K562 (cell line): ENCODE data around the gene SDHC. TPM values are rescaled to one million over a fixed set of nuclear protein-coding genes. Genes with fewer than 3 reads are reported as not detected.
"Not testable (repeated sequence)": the region's sequence is repeated elsewhere in the genome, so short reads cannot be mapped to it uniquely, and the experiment has no call there.

Experiments used
- ATAC-seq: fragments of 200-7000 bp; cut with Tn5 transposase; 3 replicates; pipeline ENCODE4 v1.9.1; 2020; ENCODE audit warnings: moderate library complexity
- BruUV-seq: library from RNA; stranded (reverse); fragments of 400-500 nt; replicated peaks from 2 replicates; lab custom pipeline; 2021; lab: Mats Ljungman, UMichigan
- CTCF ChIA-PET: fragments of 300-600 bp; formaldehyde crosslinking; extraction: SDS; loops from one replicate; lab custom pipeline; 2021; ENCODE audit warnings: low intra/inter-chr PET ratio; lab: Yijun Ruan, JAX
- POLR2A ChIA-PET: fragments of 300-600, 350-650 bp; sonication (Branson Sonifier 250); formaldehyde crosslinking; extraction: SDS; loops from one replicate; lab custom pipeline; 2021; ENCODE audit warnings: antibody characterized with exemption, inconsistent platforms; lab: Yijun Ruan, JAX
- DNase-seq, 4 experiments: peaks; one replicate each; pipeline versions ENCODE4 v3.0.0 to v3.0.0-alpha.2; 2011 to 2018; ENCODE audit warnings: low spot score in 3 of 4, mixed read lengths in 3 of 4; ENCODE audit errors: extremely low read depth in 1 of 4
- FAIRE-seq: peaks from 2 replicates; lab custom pipeline; 2011; peaks lifted over from hg19 to GRCh38; lab: Jason Lieb, UNC
- H2AFZ ChIP-seq: 2 replicates; pipeline ENCODE4 v1.6.0; 2011; ENCODE audit warnings: low read depth, low read length, control low read depth, inconsistent platforms
- H3K27ac ChIP-seq: fragments of 200-600 bp; 3 replicates; pipeline ENCODE4 v1.8.0; 2011; ENCODE audit warnings: low read depth, mild to moderate bottlenecking, control low read depth, inconsistent platforms, low read length, moderate library complexity, mixed read lengths; ENCODE audit errors: extremely low read depth
- H3K27me3 ChIP-seq, 2 experiments: fragments of 300-600 bp in 1 of 2; 2 replicates in 1 of 2; 3 replicates in 1 of 2; pipeline versions ENCODE4 v1.6.0 to v1.8.0; 2011; ENCODE audit warnings: inconsistent platforms in 2 of 2, low read length in 2 of 2, mild to moderate bottlenecking in 1 of 2, mixed read lengths in 1 of 2, moderate library complexity in 1 of 2; ENCODE audit not compliant: control insufficient read depth in 2 of 2, insufficient read depth in 2 of 2
- H3K36me3 ChIP-seq: fragments of 300-600 bp; 3 replicates; pipeline ENCODE4 v1.8.0; 2011; ENCODE audit warnings: mild to moderate bottlenecking, low read length, inconsistent platforms; ENCODE audit not compliant: control insufficient read depth, insufficient read depth
- H3K4me1 ChIP-seq, 2 experiments: fragments of 200-600 bp in 1 of 2; replicated peaks in 1 of 2; 2 replicates in 1 of 2; 3 replicates in 1 of 2; pipeline versions ENCODE4 v1.5.1 to v1.8.0; 2011; ENCODE audit warnings: inconsistent platforms in 2 of 2, low read length in 2 of 2, mild to moderate bottlenecking in 1 of 2, mixed read lengths in 1 of 2, moderate library complexity in 1 of 2; ENCODE audit not compliant: control insufficient read depth in 2 of 2, insufficient read depth in 2 of 2
- H3K4me2 ChIP-seq: 2 replicates; pipeline ENCODE4 v1.6.1; 2011; ENCODE audit warnings: low read length, control low read depth, inconsistent platforms, mixed read lengths; ENCODE audit not compliant: insufficient read depth
- H3K4me3 ChIP-seq: fragments of 200-600 bp; sonication (generic), shearing (Covaris generic); 2 replicates; pipeline ENCODE4 v1.5.1; 2016; ENCODE audit warnings: control low read depth, inconsistent platforms
- H3K79me2 ChIP-seq: fragments of 200-600 bp; 3 replicates; pipeline ENCODE4 v1.8.0; 2011; ENCODE audit warnings: low read length, inconsistent platforms; ENCODE audit not compliant: control insufficient read depth, insufficient read depth
- H3K9ac ChIP-seq, 2 experiments: 2 replicates each; pipeline versions ENCODE4 v1.6.0 to v1.6.1; 2011; ENCODE audit warnings: low read depth in 2 of 2, low read length in 2 of 2, control low read depth in 1 of 2, inconsistent platforms in 1 of 2, mild to moderate bottlenecking in 1 of 2, mixed read lengths in 1 of 2; ENCODE audit not compliant: insufficient read depth in 1 of 2
- H3K9me1 ChIP-seq: one replicate; pipeline ENCODE4 v1.6.0; 2011; ENCODE audit warnings: inconsistent platforms, mild to moderate bottlenecking, low read length, moderate library complexity; ENCODE audit not compliant: control insufficient read depth, insufficient read depth
- H3K9me3 ChIP-seq: replicated peaks from 2 replicates; pipeline ENCODE4 v1.5.1; 2011; ENCODE audit warnings: low read depth, low read length, inconsistent platforms; ENCODE audit not compliant: control insufficient read depth, insufficient read depth
- H4K20me1 ChIP-seq: replicated peaks from 2 replicates; pipeline ENCODE4 v1.6.1; 2011; ENCODE audit warnings: low read length, inconsistent platforms, mixed read lengths; ENCODE audit not compliant: control insufficient read depth, insufficient read depth
- CBX3 ChIP-seq, 2 experiments: IDR thresholded peaks; 1 replicate in 1 of 2; 2 replicates in 1 of 2; pipeline ENCODE4 v1.6.1; 2012; ENCODE audit warnings: inconsistent platforms in 2 of 2, low read length in 2 of 2, borderline replicate concordance in 1 of 2, control low read depth in 1 of 2
- CBX5 ChIP-seq: IDR thresholded peaks from 2 replicates; pipeline ENCODE4 v1.6.1; 2014; ENCODE audit warnings: low read depth, borderline replicate concordance
- FOXP4 ChIP-seq: sonication (generic); formaldehyde crosslinking; IDR thresholded peaks from 2 replicates; pipeline ENCODE4 v1.8.0; 2022; ENCODE audit warnings: mild to moderate bottlenecking, missing genetic modification reagents, borderline replicate concordance
- HDAC1 ChIP-seq, 2 experiments: fragments of 450-650 bp; IDR thresholded peaks; 2 replicates each; pipeline ENCODE4 v1.6.1; 2016 to 2017; ENCODE audit warnings: inconsistent platforms in 1 of 2, mild to moderate bottlenecking in 1 of 2, moderate library complexity in 1 of 2
- KDM1A ChIP-seq, 2 experiments: fragments of 450-650 bp; IDR thresholded peaks; 2 replicates each; pipeline ENCODE4 v1.6.1; 2016; ENCODE audit warnings: mild to moderate bottlenecking in 2 of 2
- MNT ChIP-seq, 2 experiments: fragments of 450-650 bp; conservative IDR thresholded peaks; 2 replicates each; pipeline ENCODE4 v1.6.1; 2017; ENCODE audit warnings: mild to moderate bottlenecking in 2 of 2, moderate library complexity in 2 of 2
- SPI1 ChIP-seq: IDR thresholded peaks from 2 replicates; pipeline ENCODE4 v1.6.1; 2011; ENCODE audit warnings: low read depth, low read length, control low read depth, borderline replicate concordance
- TRIM28 ChIP-seq: fragments of 450-650 bp; IDR thresholded peaks from 2 replicates; pipeline ENCODE4 v1.6.1; 2017
- WGBS: fragments of 100-300 bp; shearing (Covaris generic); methylation state at CpG from one replicate; pipeline ENCODE4 v1.1.6; 2016; ENCODE audit warnings: low coverage, mixed read lengths; ENCODE audit not compliant: insufficient coverage; ENCODE audit errors: missing lambda C conversion rate; 5-methylcytosine and 5-hydroxymethylcytosine counted together
- in situ Hi-C: fragments of 300-500 bp; cut with MboI; formaldehyde crosslinking; loops from 4 replicates; pipeline ENCODE4 v1.15.0; 2018; ENCODE audit warnings: inconsistent platforms, mixed read lengths
- intact Hi-C: fragments of 100-400 bp; cut with micrococcal nuclease; formaldehyde crosslinking; loops from 2 replicates; pipeline ENCODE4 v1.14.2; 2022
- polyA plus RNA-seq, 8 experiments: library from polyadenylated mRNA; depleted of rRNA in 4 of 8; stranded (reverse) in 5 of 8; unstranded in 3 of 8; fragments of >200 nt; fragmentation: Nextera tagmentation in 2 of 8; fragmentation: Illumina TruSeq in 1 of 8; extraction: Ambion mirVana in 2 of 8; extraction: Trizol in 1 of 8; gene quantifications; 2 replicates each; pipeline versions ENCODE4 v1.2.1 to v1.2.3, GENCODE V29; 2011 to 2014; ENCODE audit warnings: inconsistent platforms in 1 of 8, missing spikeins in 1 of 8
- total RNA-seq, 7 experiments: library from RNA; depleted of rRNA in 6 of 7; stranded (reverse); fragments of >200 nt in 6 of 7; fragmentation: Illumina TruSeq in 2 of 7; extraction: Trizol in 2 of 7; gene quantifications; 2 replicates each; pipeline versions ENCODE4 v1.2.1 to v1.2.3, GENCODE V29; 2011 to 2021; ENCODE audit warnings: low replicate concordance in 1 of 7

SDHC gene
- total and polyA plus RNA-seq, 9 of the 15 experiments (the other 6 are each of a cell fraction or from before 2014, with no cell fraction given): 7.7 to 309 (median 174) TPM

GRCh38 chr1:161409848-161410635 is 95.9 kb downstream of the SDHC start:
- intact Hi-C loops, H3K9me3 ChIP-seq, FAIRE-seq, in situ Hi-C loops, H3K27me3 ChIP-seq, CTCF ChIA-PET, H3K27ac ChIP-seq, H3K9me1 ChIP-seq, H4K20me1 ChIP-seq, DNase-seq, H3K36me3 ChIP-seq, H3K4me3 ChIP-seq, BruUV-seq, H3K79me2 ChIP-seq: not testable (repeated sequence)
- H2AFZ ChIP-seq: peak overlapping the region; percentile 10
- peak overlapping the region; percentile 36; the same call in 1 of the 2 replicates for H3K4me2 ChIP-seq
- ATAC-seq: peak; percentile 20; the same call in 2 of the 3 replicates
- POLR2A ChIA-PET: interaction anchor here (0.7 to 1.0 kb wide), 3 partner anchors 10 to 128 kb away, joined by 3 to 5 read pairs (median 3); no protein-coding TSS in a partner anchor
- WGBS: 51% methylated on average over 12 of the region's 13 CpGs
- peaks cover 15 to 28% of the 10 kb centered on the region in 2 experiments; a peak in 4 of 5 replicates for H3K4me1 ChIP-seq
- H3K9ac ChIP-seq: peak overlapping the region in 1 of 2 experiments; percentile 24; a peak in 1 of 4 replicates
- TF ChIP-seq FOXP4 (CRISPR knock-in tag) (0 out of 2 replicates have a peak, but pooled peaks have one; percentile 14), CBX5 (0 out of 2 replicates have a peak, but pooled peaks have one; percentile 28), HDAC1 (IDR thresholded peaks at IDR 0.05) (peak in 1 of 2 experiments; percentile 19; a peak in 1 of 4 replicates), KDM1A (IDR thresholded peaks at IDR 0.05) (peak; percentile 67 to 77; a peak in 3 of 4 replicates), MNT (conservative IDR thresholded peaks at IDR 0.05) (0 out of 4 replicates have a peak, but pooled peaks of 1 of the 2 experiments have one; percentile 11), TRIM28 (peak; percentile 73), SPI1 (peak; percentile 81), CBX3 (IDR thresholded peaks at IDR 0.05; ENCODE audit: borderline replicate concordance in 1 of 2, low read length in 2 of 2) (peak; percentile 59 to 92; a peak in 2 of 3 replicates)
